Immature natural killer cell (primary cell): ENCODE data around the gene FAM200C. TPM values are rescaled to one million over a fixed set of nuclear protein-coding genes. Genes with fewer than 3 reads are reported as not detected.
A peak's percentile ranks its signal among the peaks of the same experiment; 100 is the strongest.
"Not testable (repeated sequence)": the region's sequence is repeated elsewhere in the genome, so short reads cannot be mapped to it uniquely, and the experiment has no call there.

Experiments
- DNase-seq, 3 donors: peaks; one replicate each; pipeline ENCODE4 v3.0.0; 2022; ENCODE audit warnings: mixed read lengths in 1 of 3
- H3K27ac Mint-ChIP-seq, 6 donors: one replicate each; pipeline ENCODE4 v1.8.0; 2020; ENCODE audit warnings: mixed read lengths in 6 of 6, mild to moderate bottlenecking in 5 of 6, inconsistent platforms in 4 of 6, moderate library complexity in 3 of 6
- H3K27me3 Mint-ChIP-seq, 3 donors: one replicate each; pipeline ENCODE4 v1.8.0; 2020 to 2021; ENCODE audit warnings: low read depth in 3 of 3, mild to moderate bottlenecking in 3 of 3, mixed read lengths in 3 of 3, moderate library complexity in 3 of 3, inconsistent platforms in 1 of 3
- H3K36me3 Mint-ChIP-seq, 3 donors: one replicate each; pipeline ENCODE4 v1.8.0; 2020; ENCODE audit warnings: mixed read lengths in 3 of 3, inconsistent platforms in 2 of 3, mild to moderate bottlenecking in 2 of 3
- H3K4me1 Mint-ChIP-seq, 2 donors: one replicate each; pipeline ENCODE4 v1.8.0; 2020; ENCODE audit warnings: inconsistent platforms in 2 of 2, mild to moderate bottlenecking in 2 of 2, mixed read lengths in 2 of 2, moderate library complexity in 1 of 2
- H3K4me3 Mint-ChIP-seq, 5 donors: one replicate each; pipeline ENCODE4 v1.8.0; 2020; ENCODE audit warnings: mild to moderate bottlenecking in 5 of 5, mixed read lengths in 5 of 5, inconsistent platforms in 3 of 5, moderate library complexity in 3 of 5
- H3K9me3 Mint-ChIP-seq, 6 donors: one replicate each; pipeline ENCODE4 v1.8.0; 2020; ENCODE audit warnings: mild to moderate bottlenecking in 6 of 6, mixed read lengths in 6 of 6, inconsistent platforms in 4 of 6, moderate library complexity in 3 of 6
- polyA plus RNA-seq, 3 donors: library from polyadenylated mRNA; unstranded; fragments of 300-500 nt; fragmentation: Illumina TruSeq; gene quantifications; one replicate each; pipeline ENCODE4 v1.2.3, GENCODE V29; 2021

Gene FAM200C
- under 1 TPM in 2 of 3 donors, not detected in 1; 0.36 to 0.48 TPM for polyA plus RNA-seq

GRCh38 chr5:160399402-160400353 is at the start of gene FAM200C:
FAM200C (minus strand) TSS chr5:160400054; CDS start chr5:160395490, 4,564 bp downstream.
- peak; percentile 72 to 76 (median 74) for DNase-seq
- no peaks in the 10 kb centered on the region for H3K9me3 Mint-ChIP-seq

GRCh38 chr5:160449458-160449857 is 49.6 kb upstream of the FAM200C start:
- Mint-ChIP-seq H3K36me3 (no peaks in the 10 kb centered on the region), H3K9me3 (peaks cover 0 to 2% (median 0%) of the 10 kb centered on the region in 6 donors), H3K4me3 (no peak overlapping the region), H3K27me3 (peaks cover 0 to 4% (median 3%) of the 10 kb centered on the region in 3 donors), H3K4me1 (no peaks in the 10 kb centered on the region), H3K27ac (peak overlapping the region in 1 of 6 donors; percentile 33)
- no peak for DNase-seq

More at GRCh38 chr5:160399402-160400353, at the start of gene FAM200C:
- Mint-ChIP-seq H3K4me3 (peak within 1 kb of the TSS; percentile 94 to 98 (median 96)), H3K4me1 (peaks cover 15 to 23% of the 10 kb centered on the region in 2 donors), H3K27ac (peak within 1 kb of the TSS; percentile 68 to 89 (median 86)), H3K36me3 (peaks cover 15 to 20% (median 18%) of the 10 kb centered on the region in 3 donors), H3K27me3 (peaks cover 0 to 8% (median 7%) of the 10 kb centered on the region in 3 donors)

GRCh38 chr5:160448886-160449285 is 49.0 kb upstream of the FAM200C start:
- no peaks in the 10 kb centered on the region for H3K9me3 Mint-ChIP-seq
- no peak for DNase-seq
- no peaks in the 10 kb centered on the region for H3K36me3 Mint-ChIP-seq
- no peak overlapping the region for H3K4me3 Mint-ChIP-seq
- no peak overlapping the region for H3K27ac Mint-ChIP-seq
- H3K4me1 Mint-ChIP-seq, result no peaks in the 10 kb centered on the region
- H3K27me3 Mint-ChIP-seq, result peaks cover 1 to 2% (median 2%) of the 10 kb centered on the region in 3 donors

GRCh38 chr5:160445751-160446150 is 45.9 kb upstream of the FAM200C start:
- peaks cover 6 to 14% of the 10 kb centered on the region in 2 donors for H3K4me1 Mint-ChIP-seq
- peaks cover 0 to 3% (median 2%) of the 10 kb centered on the region in 3 donors for H3K27me3 Mint-ChIP-seq
- no peaks in the 10 kb centered on the region for H3K36me3 Mint-ChIP-seq
- no peaks in the 10 kb centered on the region for H3K9me3 Mint-ChIP-seq
- no peak overlapping the region for H3K4me3 Mint-ChIP-seq
- no peak overlapping the region for H3K27ac Mint-ChIP-seq
- DNase-seq, result no peak

DNA sequence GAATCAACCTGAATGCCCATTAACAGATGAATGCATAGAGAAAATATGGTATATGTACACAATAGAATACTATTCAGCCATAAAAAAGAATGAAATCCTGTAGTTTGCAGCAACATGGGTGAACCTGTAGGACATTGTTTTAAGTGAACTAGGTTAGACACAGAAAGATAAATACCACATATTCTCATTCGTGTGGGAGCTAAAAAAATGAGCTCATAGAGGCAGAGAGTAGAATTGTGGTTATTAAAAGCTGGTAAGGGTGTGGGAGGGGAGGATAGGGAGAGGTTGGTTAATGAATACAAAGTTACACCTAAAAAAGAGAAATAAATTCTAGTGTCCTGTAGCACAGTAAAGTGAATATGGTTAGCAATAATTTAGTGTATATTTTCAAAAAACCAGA is 45.3 kb upstream of the FAM200C start:
- Mint-ChIP-seq H3K27me3 (peaks cover 0 to 3% (median 2%) of the 10 kb centered on the region in 3 donors), H3K9me3 (no peaks in the 10 kb centered on the region), H3K4me3 (no peak overlapping the region), H3K36me3 (no peaks in the 10 kb centered on the region), H3K4me1 (peaks cover 6 to 14% of the 10 kb centered on the region in 2 donors), H3K27ac (no peak overlapping the region)
- no peak for DNase-seq

GRCh38 chr5:160444407-160444806 is 44.6 kb upstream of the FAM200C start:
- Mint-ChIP-seq H3K4me3 (no peak overlapping the region), H3K27ac (no peak overlapping the region), H3K9me3 (no peaks in the 10 kb centered on the region), H3K4me1 (peaks cover 6 to 15% of the 10 kb centered on the region in 2 donors), H3K27me3 (peaks cover 0 to 3% (median 2%) of the 10 kb centered on the region in 3 donors), H3K36me3 (no peaks in the 10 kb centered on the region)
- DNase-seq, result no peak

- Mint-ChIP-seq H3K4me3 (no peak overlapping the region), H3K27ac (no peak overlapping the region), H3K27me3 (peaks cover 0 to 3% (median 2%) of the 10 kb centered on the region in 3 donors), H3K9me3 (no peaks in the 10 kb centered on the region), H3K4me1 (peaks cover 18 to 29% of the 10 kb centered on the region in 2 donors), H3K36me3 (no peaks in the 10 kb centered on the region)
- no peak for DNase-seq
These were observed 43.1 kb upstream of the FAM200C start for GRCh38 chr5:160442824-160443431.

DNA sequence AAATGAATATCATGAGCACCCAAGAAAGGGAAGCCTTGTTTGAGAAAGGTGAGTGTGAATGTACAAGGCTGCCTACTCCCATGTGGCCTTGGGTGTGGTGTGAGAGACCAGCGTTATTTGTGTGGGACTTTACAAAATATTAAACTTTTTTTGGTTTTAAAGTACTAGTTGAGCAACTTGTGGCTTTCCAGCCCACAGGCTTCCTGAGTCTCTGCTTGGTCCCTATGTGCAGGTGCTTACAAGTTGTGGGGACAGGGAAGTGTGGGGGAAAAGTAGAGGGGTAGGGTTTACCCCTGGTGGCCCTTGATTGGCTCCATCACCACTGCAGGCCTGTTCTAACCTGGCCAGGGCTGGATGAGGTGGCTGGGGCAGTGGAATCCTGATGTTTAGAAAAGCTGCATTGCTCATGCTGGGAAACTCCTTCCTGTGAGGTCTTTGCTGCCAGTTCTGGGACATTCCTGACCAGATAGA is 41.5 kb upstream of the FAM200C start:
- Mint-ChIP-seq H3K27ac (peak overlapping the region in 1 of 6 donors; percentile 43), H3K4me1 (peaks cover 18 to 29% of the 10 kb centered on the region in 2 donors), H3K9me3 (no peaks in the 10 kb centered on the region), H3K36me3 (no peaks in the 10 kb centered on the region), H3K27me3 (peaks cover 0 to 4% (median 2%) of the 10 kb centered on the region in 3 donors), H3K4me3 (no peak overlapping the region)
- no peak for DNase-seq

DNA sequence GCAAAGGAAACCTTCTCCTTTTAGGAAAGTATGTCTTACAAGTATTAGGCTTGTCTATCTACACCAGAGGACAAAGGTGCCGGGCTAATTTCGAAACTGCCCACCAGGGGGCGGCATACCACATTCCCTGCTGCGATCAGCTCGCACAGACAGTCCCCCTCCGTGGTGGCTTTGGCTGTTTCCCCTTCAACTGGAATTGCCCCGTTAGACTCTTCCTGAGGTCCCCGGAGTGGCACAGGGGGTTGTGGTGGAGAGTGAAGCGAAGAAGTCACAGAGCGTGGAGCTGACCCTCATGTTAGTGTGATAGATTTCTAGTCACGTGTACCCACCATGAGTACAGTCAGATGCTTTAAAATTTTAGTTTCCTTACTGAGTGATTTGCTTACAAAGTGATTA is 39.3 kb upstream of the FAM200C start:
- H3K9me3 Mint-ChIP-seq, result peaks cover 0 to 1% (median 0%) of the 10 kb centered on the region in 6 donors
- DNase-seq, result peak; percentile 81 to 85 (median 82)
- peak overlapping the region; percentile 84 to 98 (median 91) for H3K4me3 Mint-ChIP-seq
- peaks cover 18 to 29% of the 10 kb centered on the region in 2 donors for H3K4me1 Mint-ChIP-seq
- H3K27ac Mint-ChIP-seq, result peak overlapping the region; percentile 57 to 89 (median 81)
- H3K36me3 Mint-ChIP-seq, result no peaks in the 10 kb centered on the region
- peaks cover 2 to 6% (median 3%) of the 10 kb centered on the region in 3 donors for H3K27me3 Mint-ChIP-seq

- H3K36me3 Mint-ChIP-seq, result no peaks in the 10 kb centered on the region
- peak overlapping the region; percentile 57 to 89 (median 81) for H3K27ac Mint-ChIP-seq
- peaks cover 0 to 1% (median 0%) of the 10 kb centered on the region in 6 donors for H3K9me3 Mint-ChIP-seq
- H3K27me3 Mint-ChIP-seq, result peaks cover 1 to 4% (median 3%) of the 10 kb centered on the region in 3 donors
- peak; percentile 55 to 63 (median 55) for DNase-seq
- H3K4me3 Mint-ChIP-seq, result peak overlapping the region; percentile 84 to 98 (median 91)
- H3K4me1 Mint-ChIP-seq, result peaks cover 18 to 27% of the 10 kb centered on the region in 2 donors
These were observed 38.7 kb upstream of the FAM200C start for GRCh38 chr5:160438316-160439204.

DNA sequence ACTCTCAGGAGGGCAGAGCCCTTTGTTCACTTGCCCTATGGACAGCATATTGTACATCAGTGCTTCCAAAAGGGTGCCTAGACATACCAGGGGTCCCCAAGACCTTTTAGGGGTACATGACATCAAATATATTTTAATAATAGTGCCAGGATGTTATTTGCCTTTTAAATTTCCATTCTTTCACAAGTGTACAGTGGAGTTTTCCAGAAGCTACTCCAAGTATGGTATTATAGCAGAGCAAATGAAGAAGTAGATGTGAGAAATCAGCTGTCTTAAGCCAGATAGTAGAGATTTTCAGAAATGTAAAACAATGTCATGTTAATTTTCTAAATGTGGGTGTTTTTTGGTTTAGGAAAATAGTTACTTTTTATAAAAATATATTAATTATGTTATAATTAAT is 37.4 kb upstream of the FAM200C start:
- DNase-seq, result no peak
- peaks cover 0 to 3% (median 3%) of the 10 kb centered on the region in 3 donors for H3K27me3 Mint-ChIP-seq
- no peaks in the 10 kb centered on the region for H3K36me3 Mint-ChIP-seq
- no peak overlapping the region for H3K4me3 Mint-ChIP-seq
- no peak overlapping the region for H3K27ac Mint-ChIP-seq
- H3K9me3 Mint-ChIP-seq, result peaks cover 0 to 1% (median 0%) of the 10 kb centered on the region in 6 donors
- peaks cover 16 to 23% of the 10 kb centered on the region in 2 donors for H3K4me1 Mint-ChIP-seq

- H3K27ac Mint-ChIP-seq, H3K9me3 Mint-ChIP-seq, H3K36me3 Mint-ChIP-seq, H3K27me3 Mint-ChIP-seq, H3K4me3 Mint-ChIP-seq, DNase-seq: not testable (repeated sequence)
- H3K4me1 Mint-ChIP-seq, result peaks cover 16 to 23% of the 10 kb centered on the region in 2 donors
These were observed 36.8 kb upstream of the FAM200C start for GRCh38 chr5:160436661-160437060.

- Mint-ChIP-seq H3K4me1 (peaks cover 12 to 17% of the 10 kb centered on the region in 2 donors), H3K27me3 (peaks cover 0 to 3% (median 3%) of the 10 kb centered on the region in 3 donors), H3K27ac (no peak overlapping the region), H3K4me3 (no peak overlapping the region), H3K36me3 (no peaks in the 10 kb centered on the region), H3K9me3 (peaks cover 0 to 1% (median 0%) of the 10 kb centered on the region in 6 donors)
- DNase-seq, result no peak
These were observed 36.2 kb upstream of the FAM200C start for GRCh38 chr5:160436017-160436416.
